SK-N-MC (cell line): ENCODE results near the gene FASLG.
"Not testable (repeated sequence)": the region's sequence is repeated elsewhere in the genome, so short reads cannot be mapped to it uniquely, and the experiment has no call there.

Experiments
- DNase-seq: peaks from one replicate; pipeline ENCODE4 v3.0.0-alpha.2; 2011; ENCODE audit warnings: low read depth, low spot score
- H3K27ac ChIP-seq: fragments of 200-600 bp; sonication (generic); 2 replicates; pipeline ENCODE4 v1.5.1; 2016; ENCODE audit warnings: mixed run types
- H3K36me3 ChIP-seq: fragments of 200-600 bp; sonication (generic); 2 replicates; pipeline ENCODE4 v1.6.1; 2017; ENCODE audit warnings: antibody characterized with exemption, low read length, mixed read lengths; ENCODE audit not compliant: insufficient read depth
- H3K4me3 ChIP-seq: fragments of 200-600 bp; sonication (generic); 2 replicates; pipeline ENCODE4 v1.5.1; 2016
- H3K9ac ChIP-seq: fragments of 200-600 bp; sonication (generic); 2 replicates; pipeline ENCODE4 v1.8.0; 2017; ENCODE audit warnings: mixed run types, mixed read lengths; ENCODE audit not compliant: insufficient read length
- H3K9me3 ChIP-seq: fragments of 200-600 bp; sonication (generic); 2 replicates; pipeline ENCODE4 v1.6.1; 2017; ENCODE audit warnings: low read depth, mild to moderate bottlenecking, antibody characterized with exemption, low read length, moderate library complexity, mixed read lengths
- EZH2 ChIP-seq: fragments of 200-600 bp; sonication (generic); IDR thresholded peaks from one replicate; pipeline ENCODE4 v1.6.1; 2017; ENCODE audit warnings: antibody characterized with exemption
- FOXP2 ChIP-seq: optimal IDR thresholded peaks from 2 replicates; pipeline ENCODE3; 2011; ENCODE audit warnings: mild to moderate bottlenecking, moderate library complexity; ENCODE audit not compliant: insufficient read depth; ENCODE audit errors: extremely low read length, control extremely low read depth
- POLR2AphosphoS5 ChIP-seq: IDR thresholded peaks from 2 replicates; pipeline ENCODE4 v1.6.1; 2012; ENCODE audit warnings: mild to moderate bottlenecking, low read depth, low read length, borderline replicate concordance

FASLG gene

DNA sequence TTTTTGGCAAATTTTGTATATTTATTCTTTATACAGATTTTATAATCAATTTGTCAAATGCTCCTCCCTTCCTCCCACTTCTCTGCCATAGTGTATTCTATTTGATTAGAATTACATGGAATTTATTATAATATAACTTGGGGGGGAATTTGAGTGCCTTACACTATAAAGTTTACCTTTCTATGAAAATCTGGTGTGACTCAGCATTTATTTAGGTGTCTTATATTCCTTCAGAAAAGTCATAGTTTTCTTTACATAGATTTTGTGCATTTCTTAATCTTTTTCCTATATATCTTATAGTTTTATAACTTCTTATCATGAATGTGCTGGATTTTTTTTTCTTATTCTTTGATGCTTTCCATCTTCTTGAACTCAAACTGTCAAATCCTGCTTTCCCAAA lies 21.3 kb downstream of the FASLG start:
- H3K27ac ChIP-seq, result no peak overlapping the region
- no peak overlapping the region for H3K9ac ChIP-seq
- H3K9me3 ChIP-seq, result no peaks in the 10 kb centered on the region
- no peak overlapping the region for H3K4me3 ChIP-seq
- H3K36me3 ChIP-seq, result no peaks in the 10 kb centered on the region
- TF ChIP-seq FOXP2, result no peak
- no peak for TF ChIP-seq POLR2AphosphoS5
- TF ChIP-seq EZH2, result no peak
- no peak for DNase-seq

DNA sequence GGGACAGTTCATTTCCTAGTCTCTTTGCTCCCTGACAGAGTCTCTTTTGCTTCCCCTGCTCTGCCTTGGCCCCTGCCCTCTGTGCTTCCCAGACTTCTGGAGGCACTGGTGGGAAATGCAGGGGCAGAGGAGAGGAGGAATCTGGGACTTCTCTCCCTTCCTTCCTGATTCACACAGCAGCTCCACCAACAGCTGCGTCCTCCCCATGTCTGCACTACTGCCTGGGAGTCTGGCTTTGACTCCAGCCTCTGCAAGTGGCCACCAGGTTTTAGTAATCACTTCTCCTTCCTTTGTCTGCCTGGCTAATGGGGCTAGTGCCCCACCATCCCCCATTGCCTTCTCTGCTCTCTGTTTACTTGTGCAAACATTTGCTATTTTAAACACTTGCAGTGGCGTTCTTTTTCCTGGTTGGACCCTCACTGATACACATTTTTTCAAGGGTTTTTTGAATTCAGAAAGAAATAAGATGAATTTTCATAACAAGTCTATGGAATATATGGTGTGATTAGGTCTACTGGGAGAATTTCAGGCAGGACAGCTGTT lies 21.9 kb downstream of the FASLG start:
- H3K9ac ChIP-seq, result no peak overlapping the region
- no peak for DNase-seq
- H3K27ac ChIP-seq, result no peak overlapping the region
- no peaks in the 10 kb centered on the region for H3K36me3 ChIP-seq
- no peaks in the 10 kb centered on the region for H3K9me3 ChIP-seq
- TF ChIP-seq FOXP2, result no peak
- no peak for TF ChIP-seq POLR2AphosphoS5
- TF ChIP-seq EZH2, result no peak
- H3K4me3 ChIP-seq, result no peak overlapping the region

DNA sequence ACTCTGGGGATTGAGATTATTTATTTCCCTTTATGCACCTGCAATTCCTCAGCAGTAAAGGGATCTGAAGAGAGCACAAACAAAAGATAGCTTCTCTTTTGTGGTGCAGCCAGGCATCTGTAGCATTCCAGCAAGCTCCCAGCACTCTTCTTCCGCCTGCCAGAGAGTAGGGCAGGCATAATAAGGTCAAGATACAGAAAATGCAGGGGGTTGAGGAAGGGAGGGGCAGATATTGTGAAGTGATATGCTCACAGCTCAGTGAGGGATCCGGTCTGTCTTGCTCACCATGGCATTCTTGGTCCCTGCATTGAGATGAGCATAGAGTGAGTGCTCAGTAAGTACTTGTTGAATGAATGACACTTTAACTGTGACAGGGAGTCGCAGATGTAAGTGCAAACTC lies 23.9 kb downstream of the FASLG start:
- TF ChIP-seq FOXP2 (no peak), EZH2 (no peak), POLR2AphosphoS5 (no peak)
- Histone ChIP-seq H3K9me3 (no peaks in the 10 kb centered on the region), H3K36me3 (no peaks in the 10 kb centered on the region), H3K27ac (no peak overlapping the region), H3K4me3 (no peak overlapping the region), H3K9ac (no peak overlapping the region)
- no peak for DNase-seq

DNA sequence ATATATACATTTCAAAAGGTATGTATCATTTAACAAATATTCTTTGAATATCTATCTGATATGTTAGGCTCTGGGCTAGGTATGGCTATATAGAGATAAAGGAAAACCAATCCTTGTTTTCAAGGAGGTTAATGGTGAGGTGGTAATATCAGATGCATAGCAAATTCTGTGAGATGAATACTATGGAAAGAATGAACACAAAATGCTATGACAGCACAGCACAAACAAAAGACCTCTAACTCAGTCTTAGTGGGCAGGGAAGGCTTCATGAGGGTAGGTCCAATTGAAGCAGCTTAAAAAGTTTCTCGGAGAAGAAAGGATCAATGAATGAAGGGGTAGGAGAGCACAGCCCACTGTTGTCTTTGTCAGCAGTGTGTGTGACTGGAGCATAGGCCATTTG lies 27.2 kb downstream of the FASLG start:
- no peak overlapping the region for H3K27ac ChIP-seq
- H3K4me3 ChIP-seq, result no peak overlapping the region
- H3K36me3 ChIP-seq, result no peaks in the 10 kb centered on the region
- H3K9me3 ChIP-seq, result no peaks in the 10 kb centered on the region
- no peak for DNase-seq
- H3K9ac ChIP-seq, result no peak overlapping the region
- no peak for TF ChIP-seq FOXP2
- no peak for TF ChIP-seq POLR2AphosphoS5
- TF ChIP-seq EZH2, result no peak

DNA sequence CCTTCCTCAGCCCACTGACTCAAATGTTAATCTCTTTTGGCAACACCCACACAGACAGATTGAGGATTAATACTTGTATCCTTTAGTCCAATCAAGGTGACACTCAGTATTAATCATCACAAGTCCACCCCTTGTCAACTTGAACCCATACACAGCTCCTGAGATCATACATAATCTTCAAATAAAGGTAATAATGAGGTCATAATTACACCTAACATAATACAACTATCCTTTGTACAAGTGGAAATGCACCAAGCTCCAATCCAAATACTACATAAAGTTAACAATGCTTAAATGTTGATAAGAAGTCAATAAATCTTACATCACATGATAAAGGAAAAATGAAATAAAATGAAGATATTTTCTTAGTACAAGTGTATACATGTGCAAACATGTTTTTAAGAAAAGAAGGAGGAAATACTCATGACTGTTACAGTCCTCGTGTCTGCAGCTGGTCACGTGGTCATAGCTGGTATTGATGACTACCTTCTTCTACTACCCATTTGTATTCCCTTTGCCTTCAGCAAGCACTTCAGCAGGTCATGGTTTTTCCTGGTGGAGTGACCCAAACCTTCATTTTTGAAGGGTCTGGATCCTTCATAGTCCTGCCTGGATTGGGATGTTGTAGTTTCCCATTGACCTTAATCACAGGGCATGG lies 29.7 kb downstream of the FASLG start:
- not testable (repeated sequence) for H3K27ac ChIP-seq, H3K9me3 ChIP-seq, H3K9ac ChIP-seq, H3K36me3 ChIP-seq, DNase-seq, H3K4me3 ChIP-seq

DNA sequence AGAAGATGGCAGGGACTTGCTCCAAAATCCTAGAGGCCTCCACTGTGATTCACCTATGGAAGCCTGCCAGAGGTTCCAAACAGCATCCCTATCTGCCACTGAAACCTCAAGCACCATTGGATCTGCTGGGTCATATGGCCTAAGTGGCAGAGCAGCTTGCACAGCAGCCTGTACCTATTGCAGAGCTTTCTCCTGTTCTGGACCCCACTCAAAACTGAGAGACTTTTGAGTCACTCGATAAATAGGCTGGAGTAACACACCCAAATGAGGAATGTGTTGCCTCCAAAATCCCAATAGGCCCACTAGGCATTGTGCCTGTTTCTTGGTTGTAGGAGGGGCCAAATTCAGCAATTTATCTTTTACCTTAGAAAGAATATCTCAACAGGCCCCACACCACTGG lies 32.0 kb downstream of the FASLG start:
- not testable (repeated sequence) for H3K9me3 ChIP-seq, H3K9ac ChIP-seq, H3K27ac ChIP-seq, H3K36me3 ChIP-seq, H3K4me3 ChIP-seq, DNase-seq

DNA sequence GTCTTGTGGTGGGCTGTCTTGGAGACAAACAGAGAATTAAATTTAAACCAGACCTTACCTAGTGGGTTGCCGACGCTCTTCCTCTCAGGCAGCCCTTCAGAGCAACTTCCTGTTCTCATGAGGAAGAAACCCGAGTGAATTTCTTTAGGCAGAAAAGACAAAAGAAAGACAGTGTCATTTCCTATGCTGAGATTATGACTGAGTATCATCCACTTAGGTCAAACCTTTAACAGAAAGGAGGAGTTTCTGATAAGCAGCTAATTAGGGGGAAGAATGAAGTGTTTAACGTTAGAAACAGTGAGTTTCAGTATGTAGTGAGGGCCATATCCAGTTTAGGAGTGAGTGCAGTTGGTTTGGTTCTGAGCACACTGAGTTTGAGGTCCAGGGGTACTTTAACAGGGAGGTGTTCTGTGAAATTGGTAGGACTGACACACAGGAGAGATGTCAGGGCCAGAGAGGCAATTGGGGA lies 38.7 kb downstream of the FASLG start:
- no peak for DNase-seq
- no peak for TF ChIP-seq FOXP2
- no peak for TF ChIP-seq EZH2
- no peak for TF ChIP-seq POLR2AphosphoS5
- Histone ChIP-seq H3K36me3 (no peaks in the 10 kb centered on the region), H3K4me3 (no peak overlapping the region), H3K27ac (no peak overlapping the region), H3K9ac (no peak overlapping the region), H3K9me3 (no peaks in the 10 kb centered on the region)

DNA sequence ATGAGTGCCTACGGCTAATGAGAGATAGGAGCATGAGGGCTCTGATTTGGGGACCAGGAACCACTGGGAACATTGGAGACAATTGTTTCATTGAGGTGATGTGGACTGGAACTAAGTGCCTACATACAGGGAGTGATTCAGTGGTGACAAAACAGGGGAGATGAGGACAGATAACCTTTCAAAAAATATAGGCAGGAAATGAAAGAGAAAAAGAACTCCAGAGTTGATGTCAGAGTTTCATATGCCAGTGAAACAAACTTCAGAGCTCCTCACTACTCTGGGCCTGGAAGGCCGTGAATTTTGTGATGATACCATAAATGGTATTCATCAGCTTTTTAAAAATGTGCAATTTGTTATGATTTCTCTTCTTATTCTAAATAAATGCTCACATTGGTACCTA lies 39.3 kb downstream of the FASLG start:
- Histone ChIP-seq H3K9ac (no peak overlapping the region), H3K27ac (no peak overlapping the region)
- TF ChIP-seq EZH2 (no peak), FOXP2 (no peak), POLR2AphosphoS5 (no peak)

DNA sequence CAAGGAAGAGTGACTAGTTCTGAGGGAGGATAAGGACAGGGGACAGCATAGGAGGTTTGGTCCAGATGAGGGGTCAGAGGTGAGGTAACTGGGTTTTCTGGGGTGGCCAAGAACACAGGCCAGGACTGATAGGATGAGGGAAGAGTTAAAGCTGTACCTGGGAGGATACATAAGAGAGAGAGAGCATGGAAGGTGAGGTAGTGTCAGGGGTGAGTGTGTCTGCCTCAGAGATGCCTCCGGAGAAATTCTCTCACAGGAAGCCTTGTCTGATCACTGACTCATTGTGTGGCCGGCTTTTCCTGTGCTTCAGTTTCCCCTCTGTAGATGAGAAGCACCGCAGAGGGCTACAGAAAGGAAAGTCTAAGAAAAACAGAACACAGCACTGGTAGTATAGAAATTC lies 40.2 kb downstream of the FASLG start:
- TF ChIP-seq FOXP2 (no peak), POLR2AphosphoS5 (no peak), EZH2 (no peak)
- DNase-seq, result no peak
- no peak overlapping the region for H3K27ac ChIP-seq
- H3K4me3 ChIP-seq, result no peak overlapping the region
- H3K9me3 ChIP-seq, result no peaks in the 10 kb centered on the region
- H3K9ac ChIP-seq, result no peak overlapping the region
- H3K36me3 ChIP-seq, result no peaks in the 10 kb centered on the region

More for the DNA sequence above, 39.3 kb downstream of the FASLG start:
- H3K9me3 ChIP-seq, result no peaks in the 10 kb centered on the region
- no peak overlapping the region for H3K4me3 ChIP-seq
- H3K36me3 ChIP-seq, result no peaks in the 10 kb centered on the region
- DNase-seq, result no peak
